H9 (cell line): Measurements from ENCODE around the gene RPL39L. TPM values are rescaled to one million over a fixed set of nuclear protein-coding genes. Genes with fewer than 3 reads are reported as not detected.

Experiments used
- DNase-seq: peaks from one replicate; pipeline ENCODE4 v3.0.0-alpha.2; 2017
- H2AFZ ChIP-seq: one replicate; pipeline ENCODE4 v1.6.1; 2013; ENCODE audit warnings: mild to moderate bottlenecking, low read length, control low read depth, moderate library complexity
- H2AK5ac ChIP-seq: 2 replicates; pipeline ENCODE4 v1.6.1; 2013; ENCODE audit warnings: low read length, control low read depth, mixed read lengths; ENCODE audit not compliant: insufficient read length
- H2BK120ac ChIP-seq: one replicate; pipeline ENCODE4 v1.6.1; 2013; ENCODE audit warnings: low read depth, mild to moderate bottlenecking, low read length, control low read depth, inconsistent platforms; ENCODE audit not compliant: poor library complexity, severe bottlenecking
- H2BK12ac ChIP-seq: 2 replicates; pipeline ENCODE4 v1.6.1; 2013; ENCODE audit warnings: low read length, control low read depth, mixed read lengths, low read depth; ENCODE audit not compliant: insufficient read length
- H2BK15ac ChIP-seq: 2 replicates; pipeline ENCODE4 v1.6.1; 2013; ENCODE audit warnings: low read depth, low read length, control low read depth
- H2BK20ac ChIP-seq: one replicate; pipeline ENCODE4 v1.6.1; 2013; ENCODE audit warnings: low read depth, mild to moderate bottlenecking, low read length, control low read depth, inconsistent platforms; ENCODE audit not compliant: poor library complexity, severe bottlenecking
- H2BK5ac ChIP-seq: 2 replicates; pipeline ENCODE4 v1.6.1; 2013; ENCODE audit warnings: low read length, control low read depth, mixed read lengths; ENCODE audit not compliant: insufficient read length
- H3K14ac ChIP-seq: 2 replicates; pipeline ENCODE4 v1.6.1; 2013; ENCODE audit warnings: low read length, control low read depth; ENCODE audit not compliant: insufficient read depth
- H3K18ac ChIP-seq: 2 replicates; pipeline ENCODE4 v1.6.1; 2013; ENCODE audit warnings: low read depth, mild to moderate bottlenecking, mixed read lengths, low read length, control low read depth; ENCODE audit not compliant: insufficient read length
- H3K23ac ChIP-seq: 2 replicates; pipeline ENCODE4 v1.6.1; 2013; ENCODE audit warnings: low read length, control low read depth, mixed read lengths, low read depth; ENCODE audit not compliant: insufficient read length
- H3K23me2 ChIP-seq: 2 replicates; pipeline ENCODE4 v1.6.1; 2013; ENCODE audit warnings: low read depth, mild to moderate bottlenecking, mixed read lengths, low read length, control low read depth; ENCODE audit not compliant: insufficient read length, poor library complexity, severe bottlenecking
- H3K27ac ChIP-seq: 2 replicates; pipeline ENCODE4 v1.5.1; 2013; ENCODE audit warnings: low read length, control low read depth, mixed read lengths, low read depth; ENCODE audit not compliant: insufficient read length
- H3K27me3 ChIP-seq: 2 replicates; pipeline ENCODE4 v1.6.1; 2013; ENCODE audit warnings: low read length, control low read depth, inconsistent platforms; ENCODE audit not compliant: insufficient read depth
- H3K4ac ChIP-seq: 2 replicates; pipeline ENCODE4 v1.6.1; 2013; ENCODE audit warnings: low read depth, mild to moderate bottlenecking, control low read depth, inconsistent platforms, low read length, moderate library complexity
- H3K4me1 ChIP-seq: 2 replicates; pipeline ENCODE4 v1.6.1; 2013; ENCODE audit warnings: low read length, control low read depth, inconsistent platforms; ENCODE audit not compliant: insufficient read depth
- H3K4me2 ChIP-seq: 2 replicates; pipeline ENCODE4 v1.6.1; 2013; ENCODE audit warnings: low read length, control low read depth, mixed read lengths; ENCODE audit not compliant: insufficient read length, insufficient read depth
- H3K56ac ChIP-seq: 2 replicates; pipeline ENCODE4 v1.6.1; 2013; ENCODE audit warnings: low read depth, mild to moderate bottlenecking, mixed read lengths, low read length, control low read depth; ENCODE audit not compliant: insufficient read length
- H3K79me1 ChIP-seq: 2 replicates; pipeline ENCODE4 v1.6.1; 2013; ENCODE audit warnings: low read depth, mild to moderate bottlenecking, moderate library complexity, low read length, control low read depth, inconsistent platforms; ENCODE audit not compliant: insufficient read depth, poor library complexity, severe bottlenecking
- H3K79me2 ChIP-seq: 2 replicates; pipeline ENCODE4 v1.6.1; 2013; ENCODE audit warnings: low read length, control low read depth, inconsistent platforms; ENCODE audit not compliant: insufficient read depth
- H3K9ac ChIP-seq: 2 replicates; pipeline ENCODE4 v1.6.1; 2013; ENCODE audit warnings: low read length, control low read depth, mixed read lengths; ENCODE audit not compliant: insufficient read length; ENCODE audit errors: extremely low read depth
- H3K9me3 ChIP-seq: one replicate; pipeline ENCODE4 v1.6.1; 2013; ENCODE audit warnings: low read depth, low read length, inconsistent platforms; ENCODE audit not compliant: control insufficient read depth
- H3T11ph ChIP-seq: one replicate; pipeline ENCODE4 v1.6.1; 2013; ENCODE audit warnings: mild to moderate bottlenecking, low read length, control low read depth, inconsistent platforms
- H4K20me1 ChIP-seq: one replicate; pipeline ENCODE4 v1.6.1; 2013; ENCODE audit not compliant: control insufficient read depth, insufficient read length, insufficient read depth
- H4K5ac ChIP-seq: 2 replicates; pipeline ENCODE4 v1.6.1; 2013; ENCODE audit warnings: low read depth, mild to moderate bottlenecking, mixed read lengths, low read length, control low read depth; ENCODE audit not compliant: insufficient read length
- H4K8ac ChIP-seq: replicated peaks from 2 replicates; pipeline ENCODE4 v1.6.1; 2013; ENCODE audit warnings: low read length, control low read depth, mixed read lengths, low read depth; ENCODE audit not compliant: insufficient read length
- H4K91ac ChIP-seq: 2 replicates; pipeline ENCODE4 v1.6.1; 2013; ENCODE audit warnings: low read depth, mild to moderate bottlenecking, moderate library complexity, mixed read lengths, low read length, control low read depth; ENCODE audit not compliant: insufficient read length
- H3K27ac Mint-ChIP-seq, 3 experiments: 2 replicates in 2 of 3; 3 replicates in 1 of 3; pipeline ENCODE4 v1.8.0; 2020 to 2021; ENCODE audit warnings: mixed read lengths in 3 of 3, mild to moderate bottlenecking in 1 of 3, moderate library complexity in 1 of 3
- H3K27me3 Mint-ChIP-seq: 2 replicates; pipeline ENCODE4 v1.8.0; 2021; ENCODE audit warnings: low read depth, mild to moderate bottlenecking, moderate library complexity, mixed read lengths
- H3K36me3 Mint-ChIP-seq, 3 experiments: 2 replicates in 2 of 3; 3 replicates in 1 of 3; pipeline ENCODE4 v1.8.0; 2020 to 2021; ENCODE audit warnings: low read depth in 3 of 3, mixed read lengths in 3 of 3; ENCODE audit not compliant: insufficient read depth in 1 of 3
- H3K4me1 Mint-ChIP-seq, 2 experiments: 2 replicates each; pipeline ENCODE4 v1.8.0; 2020; ENCODE audit warnings: mixed read lengths in 2 of 2
- H3K4me3 Mint-ChIP-seq, 2 experiments: 2 replicates in 1 of 2; 3 replicates in 1 of 2; pipeline ENCODE4 v1.8.0; 2020 to 2021; ENCODE audit warnings: mild to moderate bottlenecking in 2 of 2, mixed read lengths in 2 of 2, moderate library complexity in 1 of 2
- H3K9me3 Mint-ChIP-seq, 2 experiments: 2 replicates in 1 of 2; 3 replicates in 1 of 2; pipeline ENCODE4 v1.8.0; 2020; ENCODE audit warnings: mild to moderate bottlenecking in 2 of 2, mixed read lengths in 2 of 2, moderate library complexity in 1 of 2
- CTCF ChIP-seq: fragments of 200-600 bp; sonication (generic); conservative IDR thresholded peaks from 3 replicates; pipeline ENCODE4 v1.8.0; 2021; ENCODE audit warnings: antibody characterized with exemption, mild to moderate bottlenecking
- WGBS: extraction: QIAGEN DNeasy Blood & Tissue Kit; methylation state at CpG from one replicate; pipeline ENCODE4 v1.1.7; 2013; ENCODE audit warnings: missing lambda C conversion rate, low lambda C conversion rate, mixed read lengths; ENCODE audit not compliant: insufficient read length; ENCODE audit errors: extremely low coverage; 5-methylcytosine and 5-hydroxymethylcytosine counted together
- total RNA-seq: library from RNA; stranded (reverse); gene quantifications from 2 replicates; pipeline ENCODE4 v1.2.1, GENCODE V29; 2021

The RPL39L gene
- total RNA-seq, 1 experiment from 2014 or later = 71.7 TPM

DNA sequence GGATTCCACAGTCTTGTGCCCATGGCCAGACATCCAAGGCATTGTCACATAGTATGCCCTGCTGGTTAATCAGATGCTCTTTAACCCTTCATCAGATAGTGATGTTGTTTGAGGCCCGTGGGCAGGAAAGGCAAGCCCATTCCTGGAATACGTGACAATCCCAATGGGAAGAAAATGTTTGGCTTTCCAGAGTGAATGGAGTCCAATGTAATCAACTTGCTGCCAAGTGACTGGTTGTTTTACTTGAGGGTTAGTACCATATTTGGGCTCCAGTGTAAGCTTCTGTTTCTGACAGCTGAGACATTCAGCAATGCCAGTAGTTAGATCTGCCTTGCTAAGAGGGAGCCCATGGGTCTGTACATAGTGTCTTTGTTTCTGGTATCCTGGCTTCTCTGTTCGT is 31.3 kb downstream of the RPL39L start:
- no peak overlapping the region for H4K5ac ChIP-seq
- H3K4me1 ChIP-seq = peaks cover 2% of the 10 kb centered on the region; the same call in 1 of the 2 replicates
- Mint-ChIP-seq H3K27me3 (no peaks in the 10 kb centered on the region), H3K36me3 (no peaks in the 10 kb centered on the region; a peak in 1 of 7 replicates), H3K9me3 (no peaks in the 10 kb centered on the region), H3K4me1 (peaks cover 3 to 8% of the 10 kb centered on the region in 2 experiments), H3K27ac (no peak overlapping the region), H3K4me3 (no peak overlapping the region)
- H2BK20ac ChIP-seq = no peak overlapping the region
- no peak for DNase-seq
- no peak overlapping the region for H3K23ac ChIP-seq
- no peak overlapping the region for H2AFZ ChIP-seq
- H2BK5ac ChIP-seq = no peak overlapping the region
- no peak overlapping the region for H3K4ac ChIP-seq
- no peak overlapping the region for H3K14ac ChIP-seq
- no peaks in the 10 kb centered on the region for H3K79me1 ChIP-seq
- H3K18ac ChIP-seq = no peak overlapping the region
- no peak overlapping the region for H3T11ph ChIP-seq
- H2BK15ac ChIP-seq = no peak overlapping the region
- no peak overlapping the region for H4K91ac ChIP-seq
- H2BK12ac ChIP-seq = no peak overlapping the region
- no peak overlapping the region for H4K8ac ChIP-seq
- no peaks in the 10 kb centered on the region for H3K79me2 ChIP-seq
- no CpG with 5 or more reads among the region's 3 CpGs for WGBS
- H3K23me2 ChIP-seq = no peaks in the 10 kb centered on the region
- no peaks in the 10 kb centered on the region for H3K27me3 ChIP-seq
- H3K9me3 ChIP-seq = no peaks in the 10 kb centered on the region
- no peak overlapping the region for H3K56ac ChIP-seq
- H4K20me1 ChIP-seq = peaks cover 3% of the 10 kb centered on the region
- no peak overlapping the region for H3K9ac ChIP-seq
- no peak overlapping the region for H2AK5ac ChIP-seq
- TF ChIP-seq CTCF = no peak
- H2BK120ac ChIP-seq = no peak overlapping the region
- no peak overlapping the region for H3K4me2 ChIP-seq
- no peak overlapping the region for H3K27ac ChIP-seq
